GM12878 (cell line): ENCODE results near the gene B3GNT8. TPM values are rescaled to one million over a fixed set of nuclear protein-coding genes. Genes with fewer than 3 reads are reported as not detected.

Experiments
- ATAC-seq: fragments of 200-7000 bp; cut with Tn5 transposase; 3 replicates; pipeline ENCODE4 v1.9.1; 2020; ENCODE audit warnings: mild to moderate bottlenecking, moderate library complexity
- BruUV-seq: library from RNA; stranded (reverse); fragments of 400-500 nt; replicated peaks from 2 replicates; lab custom pipeline; 2021; lab: Mats Ljungman, UMichigan
- CTCF ChIA-PET: fragments of 300-600 bp; sonication (Branson Sonifier 250); formaldehyde crosslinking; extraction: SDS; loops from one replicate; lab custom pipeline; 2021; ENCODE audit warnings: inconsistent platforms; lab: Yijun Ruan, JAX
- POLR2A ChIA-PET: fragments of 350-600 bp; formaldehyde crosslinking; extraction: SDS; loops from one replicate; lab custom pipeline; 2021; ENCODE audit warnings: inconsistent platforms; lab: Charles Lee
- RAD21 ChIA-PET: fragments of 300-600 bp; sonication (Branson Sonifier 250); formaldehyde crosslinking; loops from one replicate; lab custom pipeline; 2023; ENCODE audit warnings: antibody characterized with exemption; ENCODE audit not compliant: unreplicated experiment; lab: Charles Lee
- SMC1A ChIA-PET: fragments of 300-600 bp; sonication (Branson Sonifier 250); formaldehyde crosslinking; loops from one replicate; lab custom pipeline; 2023; ENCODE audit not compliant: unreplicated experiment, uncharacterized antibody; lab: Charles Lee
- DNase-seq: peaks from one replicate; pipeline ENCODE4 v3.0.0-alpha.2; 2011; ENCODE audit warnings: low read depth, low spot score
- FAIRE-seq: peaks from 3 replicates; lab custom pipeline; 2011; peaks lifted over from hg19 to GRCh38; lab: Jason Lieb, UNC
- H2AFZ ChIP-seq: 2 replicates; pipeline ENCODE4 v1.6.0; 2011; ENCODE audit warnings: low read depth, low read length, control low read depth; ENCODE audit not compliant: control insufficient read depth
- H3K27ac ChIP-seq: 2 replicates; pipeline ENCODE4 v1.5.1; 2011; ENCODE audit warnings: control low read depth; ENCODE audit not compliant: control insufficient read depth, insufficient read depth
- H3K27me3 ChIP-seq, 2 experiments: replicated peaks in 1 of 2; 2 replicates each; pipeline versions ENCODE4 v1.6.0 to v1.6.1; 2011; ENCODE audit warnings: low read length in 1 of 2; ENCODE audit not compliant: control insufficient read depth in 2 of 2, insufficient read depth in 2 of 2
- H3K36me3 ChIP-seq, 2 experiments: 2 replicates each; pipeline ENCODE4 v1.5.1; 2011; ENCODE audit warnings: low read length in 1 of 2; ENCODE audit not compliant: control insufficient read depth in 2 of 2, insufficient read depth in 2 of 2
- H3K4me1 ChIP-seq: 2 replicates; pipeline ENCODE4 v1.6.1; 2011; ENCODE audit warnings: mild to moderate bottlenecking, low read length, moderate library complexity, mixed read lengths; ENCODE audit not compliant: control insufficient read depth, insufficient read depth
- H3K4me2 ChIP-seq: 2 replicates; pipeline ENCODE4 v1.6.0; 2011; ENCODE audit warnings: control low read depth; ENCODE audit not compliant: control insufficient read depth, insufficient read depth
- H3K4me3 ChIP-seq: fragments of 200-600 bp; sonication (generic); 2 replicates; pipeline ENCODE4 v1.5.1; 2016
- H3K79me2 ChIP-seq: 2 replicates; pipeline ENCODE4 v1.6.0; 2011; ENCODE audit warnings: low read length; ENCODE audit not compliant: control insufficient read depth, insufficient read depth
- H3K9ac ChIP-seq: 2 replicates; pipeline ENCODE4 v1.8.0; 2011; ENCODE audit warnings: low read length, control low read depth, mixed read lengths; ENCODE audit not compliant: control insufficient read depth, insufficient read depth
- H3K9me3 ChIP-seq: replicated peaks from 3 replicates; pipeline ENCODE4 v1.5.1; 2011; ENCODE audit warnings: mild to moderate bottlenecking, low read length; ENCODE audit not compliant: control insufficient read depth, insufficient read depth
- H4K20me1 ChIP-seq: 2 replicates; pipeline ENCODE4 v1.6.0; 2011; ENCODE audit not compliant: control insufficient read depth, insufficient read depth
- BHLHE40 ChIP-seq, 2 experiments: fragments of 450-650 bp in 1 of 2; IDR thresholded peaks; 2 replicates each; pipeline ENCODE4 v1.6.1; 2011 to 2017; ENCODE audit warnings: low read depth in 2 of 2, borderline replicate concordance in 1 of 2, improper control_type of control experiment in 1 of 2, low read length in 1 of 2, mild to moderate bottlenecking in 1 of 2
- CBFB ChIP-seq: IDR thresholded peaks from 2 replicates; pipeline ENCODE4 v1.6.1; 2016; ENCODE audit warnings: antibody characterized with exemption, low read depth
- EP300 ChIP-seq, 2 experiments: fragments of 150-350 bp in 1 of 2; IDR thresholded peaks; 2 replicates each; pipeline ENCODE4 v1.6.1; 2011 to 2012; ENCODE audit warnings: low read depth in 2 of 2, low read length in 2 of 2, borderline replicate concordance in 1 of 2, improper control_type of control experiment in 1 of 2, inconsistent platforms in 1 of 2; ENCODE audit not compliant: control insufficient read depth in 1 of 2
- FOXM1 ChIP-seq: IDR thresholded peaks from 2 replicates; pipeline ENCODE4 v1.6.1; 2012; ENCODE audit warnings: low read depth, mild to moderate bottlenecking, inconsistent platforms, low read length, moderate library complexity
- GABPA ChIP-seq: IDR thresholded peaks from 2 replicates; pipeline ENCODE4 v1.6.1; 2014; ENCODE audit warnings: antibody characterized with exemption, low read depth, mild to moderate bottlenecking, inconsistent platforms
- MTA2 ChIP-seq: fragments of 450-650 bp; IDR thresholded peaks from 2 replicates; pipeline ENCODE4 v1.6.1; 2016; ENCODE audit warnings: low read depth, mild to moderate bottlenecking, moderate library complexity
- NR2C2 ChIP-seq: IDR thresholded peaks from 2 replicates; pipeline ENCODE4 v1.6.1; 2011; ENCODE audit warnings: borderline replicate concordance, low read depth; ENCODE audit not compliant: control insufficient read depth, insufficient read length
- NR2F1 ChIP-seq: fragments of 450-650 bp; conservative IDR thresholded peaks from 2 replicates; pipeline ENCODE4 v1.6.1; 2017; ENCODE audit warnings: mild to moderate bottlenecking
- POLR2AphosphoS5 ChIP-seq: IDR thresholded peaks from 2 replicates; pipeline ENCODE4 v1.6.1; 2011; ENCODE audit warnings: mild to moderate bottlenecking, low read length, inconsistent platforms
- RAD51 ChIP-seq: fragments of 450-650 bp; IDR thresholded peaks from 2 replicates; pipeline ENCODE4 v1.6.1; 2016; ENCODE audit warnings: moderate library complexity, mild to moderate bottlenecking, inconsistent platforms
- RFX5 ChIP-seq: IDR thresholded peaks from 2 replicates; pipeline ENCODE4 v1.6.1; 2011; ENCODE audit warnings: low read depth, low read length, improper control_type of control experiment
- SMAD1 ChIP-seq: fragments of 450-650 bp; IDR thresholded peaks from 2 replicates; pipeline ENCODE4 v1.6.1; 2018; ENCODE audit warnings: mild to moderate bottlenecking, low read depth; ENCODE audit not compliant: partially characterized antibody
- SMARCA5 ChIP-seq: fragments of 450-650 bp; IDR thresholded peaks from 2 replicates; pipeline ENCODE4 v1.6.1; 2017; ENCODE audit warnings: mild to moderate bottlenecking
- TCF12 ChIP-seq: IDR thresholded peaks from 2 replicates; pipeline ENCODE4 v1.6.1; 2011; ENCODE audit warnings: low read depth, mild to moderate bottlenecking, low read length
- USF1 ChIP-seq: IDR thresholded peaks from 2 replicates; pipeline ENCODE4 v1.6.1; 2011; ENCODE audit warnings: borderline replicate concordance, low read depth, mild to moderate bottlenecking, moderate library complexity, mixed read lengths, low read length; ENCODE audit not compliant: insufficient read depth; ENCODE audit errors: extremely low read length
- ZBED1 ChIP-seq: IDR thresholded peaks from 2 replicates; pipeline ENCODE4 v1.6.1; 2016; ENCODE audit warnings: borderline replicate concordance
- ZSCAN29 ChIP-seq: fragments of 450-650 bp; IDR thresholded peaks from 2 replicates; pipeline ENCODE4 v1.6.1; 2017; ENCODE audit warnings: mild to moderate bottlenecking, moderate library complexity
- WGBS: methylation state at CpG from one replicate; pipeline ENCODE4 v1.1.6; 2016; ENCODE audit warnings: low lambda C conversion rate; ENCODE audit not compliant: insufficient replicate concordance, insufficient coverage; ENCODE audit errors: missing lambda C conversion rate; 5-methylcytosine and 5-hydroxymethylcytosine counted together
- in situ Hi-C: fragments of 300-500 bp; cut with MboI; formaldehyde crosslinking; loops from 9 replicates; pipeline ENCODE4 v1.14.3; 2018; ENCODE audit warnings: mixed read lengths
- intact Hi-C: fragments of 100-400 bp; cut with micrococcal nuclease; formaldehyde crosslinking; loops from one replicate; pipeline ENCODE4 v1.14.2; 2022; ENCODE audit not compliant: unreplicated experiment
- polyA plus RNA-seq, 11 experiments: library from polyadenylated mRNA; depleted of rRNA in 4 of 11; unstranded in 6 of 11; stranded (reverse) in 5 of 11; fragments of >200 nt; fragmentation: Nextera tagmentation in 4 of 11; fragmentation: Illumina TruSeq in 1 of 11; extraction: Ambion mirVana in 4 of 11; extraction: Trizol in 1 of 11; gene quantifications; 1 replicate in 1 of 11; 2 replicates in 10 of 11; pipeline versions ENCODE4 v1.2.1 to v1.2.3, GENCODE V29; 2011 to 2016; ENCODE audit warnings: inconsistent platforms in 2 of 11, missing spikeins in 2 of 11, low read depth in 1 of 11
- total RNA-seq, 4 experiments: library from RNA; depleted of rRNA in 3 of 4; stranded (reverse); fragments of >200 nt in 3 of 4; fragmentation: Illumina TruSeq in 1 of 4; extraction: Trizol in 1 of 4; gene quantifications; 2 replicates each; pipeline versions ENCODE4 v1.2.1 to v1.2.3, GENCODE V29; 2013 to 2021
- TF ChIP-seq, protein P1 (sequence below), 3 experiments: IDR thresholded peaks in 2 of 3; conservative IDR thresholded peaks in 1 of 3; 2 replicates each; pipeline ENCODE4 v1.5.1; 2011; ENCODE audit warnings: low read depth in 3 of 3, low read length in 3 of 3, mild to moderate bottlenecking in 3 of 3, control low read depth in 2 of 3, moderate library complexity in 2 of 3, inconsistent platforms in 1 of 3, mixed read lengths in 1 of 3; ENCODE audit not compliant: control insufficient read depth in 2 of 3, insufficient read depth in 1 of 3; ENCODE audit errors: extremely low read depth in 1 of 3
- TF ChIP-seq, protein P2 (sequence below): fragments of 450-650 bp; IDR thresholded peaks from 2 replicates; pipeline ENCODE4 v1.6.1; 2017; ENCODE audit warnings: low read depth, mild to moderate bottlenecking, moderate library complexity

Gene B3GNT8
- total and polyA plus RNA-seq, 10 of the 15 experiments (the other 5 are each of a cell fraction or from before 2014, with no cell fraction given): 0.06 to 1.2 (median 0.31) TPM; not detected in 4

DNA sequence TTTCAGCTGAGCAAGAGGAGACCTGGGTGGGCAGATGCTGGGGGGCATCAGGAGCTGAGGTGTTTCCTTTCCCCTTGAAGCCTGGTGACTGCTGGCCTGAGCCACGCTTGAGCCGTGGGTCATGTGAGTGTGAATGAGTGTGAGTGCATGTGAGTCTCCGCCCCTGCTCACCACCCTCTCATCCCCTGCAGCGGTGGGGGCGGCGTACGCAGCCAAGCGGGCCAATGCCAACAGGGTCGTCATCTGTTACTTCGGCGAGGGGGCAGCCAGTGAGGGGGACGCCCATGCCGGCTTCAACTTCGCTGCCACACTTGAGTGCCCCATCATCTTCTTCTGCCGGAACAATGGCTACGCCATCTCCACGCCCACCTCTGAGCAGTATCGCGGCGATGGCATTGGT is 5.2 kb downstream of the B3GNT8 start:
- ChIA-PET RAD21 (no interaction called here), CTCF (no interaction called here), POLR2A (no interaction called here), SMC1A (no interaction called here)
- 96% methylated on average over 20 of the region's 20 CpGs for WGBS
- ATAC-seq (no peak), FAIRE-seq (no peak), DNase-seq (no peak)
- Histone ChIP-seq H3K27me3 (no peaks in the 10 kb centered on the region), H4K20me1 (no peaks in the 10 kb centered on the region), H3K9me3 (no peaks in the 10 kb centered on the region), H3K4me2 (no peak overlapping the region), H2AFZ (no peak overlapping the region), H3K79me2 (no peaks in the 10 kb centered on the region), H3K4me1 (peaks cover 2% of the 10 kb centered on the region), H3K9ac (no peak overlapping the region), H3K4me3 (no peak overlapping the region), H3K36me3 (peaks cover 11 to 18% of the 10 kb centered on the region in 2 experiments), H3K27ac (no peak overlapping the region)
- no peak for TF ChIP-seq SMARCA5
- TF ChIP-seq MTA2: no peak
- no peak for TF ChIP-seq BHLHE40 (IDR thresholded peaks at IDR 0.05; ENCODE audit: borderline replicate concordance in 1 of 2, low read depth in 2 of 2, low read length in 1 of 2)
- TF ChIP-seq POLR2AphosphoS5: no peak
- no peak for TF ChIP-seq FOXM1
- TF ChIP-seq, protein P1, sequence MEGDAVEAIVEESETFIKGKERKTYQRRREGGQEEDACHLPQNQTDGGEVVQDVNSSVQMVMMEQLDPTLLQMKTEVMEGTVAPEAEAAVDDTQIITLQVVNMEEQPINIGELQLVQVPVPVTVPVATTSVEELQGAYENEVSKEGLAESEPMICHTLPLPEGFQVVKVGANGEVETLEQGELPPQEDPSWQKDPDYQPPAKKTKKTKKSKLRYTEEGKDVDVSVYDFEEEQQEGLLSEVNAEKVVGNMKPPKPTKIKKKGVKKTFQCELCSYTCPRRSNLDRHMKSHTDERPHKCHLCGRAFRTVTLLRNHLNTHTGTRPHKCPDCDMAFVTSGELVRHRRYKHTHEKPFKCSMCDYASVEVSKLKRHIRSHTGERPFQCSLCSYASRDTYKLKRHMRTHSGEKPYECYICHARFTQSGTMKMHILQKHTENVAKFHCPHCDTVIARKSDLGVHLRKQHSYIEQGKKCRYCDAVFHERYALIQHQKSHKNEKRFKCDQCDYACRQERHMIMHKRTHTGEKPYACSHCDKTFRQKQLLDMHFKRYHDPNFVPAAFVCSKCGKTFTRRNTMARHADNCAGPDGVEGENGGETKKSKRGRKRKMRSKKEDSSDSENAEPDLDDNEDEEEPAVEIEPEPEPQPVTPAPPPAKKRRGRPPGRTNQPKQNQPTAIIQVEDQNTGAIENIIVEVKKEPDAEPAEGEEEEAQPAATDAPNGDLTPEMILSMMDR (IDR thresholded peaks at IDR 0.05 in 2 of 3, conservative IDR thresholded peaks at IDR 0.05 in 1 of 3; ENCODE audit: control insufficient read depth in 2 of 3, extremely low read depth in 1 of 3, insufficient read depth in 1 of 3, low read depth in 3 of 3, low read length in 3 of 3): no peak
- no peak for TF ChIP-seq TCF12
- no peak for TF ChIP-seq USF1
- TF ChIP-seq ZSCAN29: no peak
- no peak for TF ChIP-seq RFX5
- no peak for TF ChIP-seq ZBED1
- TF ChIP-seq EP300 (IDR thresholded peaks at IDR 0.05; ENCODE audit: borderline replicate concordance in 1 of 2, control insufficient read depth in 1 of 2, low read depth in 2 of 2, low read length in 2 of 2): no peak
- TF ChIP-seq NR2F1: no peak
- TF ChIP-seq, protein P2, sequence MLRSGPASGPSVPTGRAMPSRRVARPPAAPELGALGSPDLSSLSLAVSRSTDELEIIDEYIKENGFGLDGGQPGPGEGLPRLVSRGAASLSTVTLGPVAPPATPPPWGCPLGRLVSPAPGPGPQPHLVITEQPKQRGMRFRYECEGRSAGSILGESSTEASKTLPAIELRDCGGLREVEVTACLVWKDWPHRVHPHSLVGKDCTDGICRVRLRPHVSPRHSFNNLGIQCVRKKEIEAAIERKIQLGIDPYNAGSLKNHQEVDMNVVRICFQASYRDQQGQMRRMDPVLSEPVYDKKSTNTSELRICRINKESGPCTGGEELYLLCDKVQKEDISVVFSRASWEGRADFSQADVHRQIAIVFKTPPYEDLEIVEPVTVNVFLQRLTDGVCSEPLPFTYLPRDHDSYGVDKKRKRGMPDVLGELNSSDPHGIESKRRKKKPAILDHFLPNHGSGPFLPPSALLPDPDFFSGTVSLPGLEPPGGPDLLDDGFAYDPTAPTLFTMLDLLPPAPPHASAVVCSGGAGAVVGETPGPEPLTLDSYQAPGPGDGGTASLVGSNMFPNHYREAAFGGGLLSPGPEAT: no peak
- TF ChIP-seq RAD51: no peak
- TF ChIP-seq SMAD1: no peak
- TF ChIP-seq GABPA: no peak
- no peak for TF ChIP-seq CBFB
- no peak for TF ChIP-seq NR2C2
- intact Hi-C loops: no loop called here
- no TSS peak for BruUV-seq
- in situ Hi-C loops: no loop called here
